ENCODE data around the gene TNFSF8.

TNFSF8 gene

DNA sequence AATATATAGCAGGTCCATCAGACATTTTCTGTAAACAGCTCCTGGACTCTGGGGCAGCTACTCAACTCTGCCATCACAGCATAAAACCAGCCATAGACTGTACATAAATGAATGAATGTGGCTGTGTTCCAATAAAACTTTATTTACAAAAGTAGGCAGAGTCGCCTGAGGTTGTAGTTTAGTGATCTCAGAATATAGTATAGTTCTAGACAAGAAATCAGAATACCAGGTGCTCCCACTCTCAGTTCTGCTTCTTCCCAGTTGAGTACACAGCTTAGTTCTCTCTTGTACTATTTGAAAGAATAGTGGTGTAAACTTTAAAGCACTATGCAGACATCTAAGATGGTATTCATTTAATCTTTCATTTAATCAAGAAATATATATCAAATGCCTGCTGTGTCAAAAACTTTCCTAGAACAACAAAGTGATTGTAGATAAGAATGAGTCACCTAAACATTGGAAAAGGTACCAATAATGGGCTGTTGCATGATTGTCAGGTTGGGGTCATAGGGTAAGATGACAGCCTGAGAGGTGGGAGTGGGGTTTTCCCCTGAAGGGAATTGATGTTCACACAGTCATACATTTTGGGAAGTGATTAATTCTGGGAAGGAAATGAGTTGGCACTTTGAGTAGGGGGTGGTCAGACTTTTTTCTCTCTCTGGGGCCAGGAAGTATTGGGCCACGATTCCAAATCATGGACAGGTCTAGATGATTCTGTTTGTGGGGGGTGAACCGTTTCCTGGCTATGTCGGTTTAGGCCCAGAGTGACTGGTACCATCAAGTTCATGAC is 37.0 kb downstream of the TNFSF8 start:
- no peak for TF ChIP-seq ZNF416 (tag by site-specific recombination; IDR thresholded peaks at IDR 0.05)
- no peak for TF ChIP-seq KLF10 (tag by site-specific recombination; IDR thresholded peaks at IDR 0.05)
- Histone ChIP-seq H3K9me3 (ENCODE audit: control insufficient read depth, insufficient read depth, low read depth, low read length) (no peaks in the 10 kb centered on the region), H3K4me3 (ENCODE audit: low read depth, low read length) (no peak overlapping the region), H3K36me3 (ENCODE audit: control insufficient read depth in 2 of 2, insufficient read depth in 1 of 2, low read length in 2 of 2) (no peaks in the 10 kb centered on the region), H3K4me1 (ENCODE audit: control insufficient read depth, insufficient read depth, low read length) (no peaks in the 10 kb centered on the region), H3K27ac (ENCODE audit: extremely low read depth, low read depth, low read length) (no peak overlapping the region)
- POLR2A ChIA-PET = no interaction called here
- CTCF ChIA-PET = interaction anchor here (0.6 to 1.6 kb wide), 3 partner anchors 12 to 122 kb away, joined by 3 to 7 read pairs (median 4); no protein-coding TSS in a partner anchor

DNA sequence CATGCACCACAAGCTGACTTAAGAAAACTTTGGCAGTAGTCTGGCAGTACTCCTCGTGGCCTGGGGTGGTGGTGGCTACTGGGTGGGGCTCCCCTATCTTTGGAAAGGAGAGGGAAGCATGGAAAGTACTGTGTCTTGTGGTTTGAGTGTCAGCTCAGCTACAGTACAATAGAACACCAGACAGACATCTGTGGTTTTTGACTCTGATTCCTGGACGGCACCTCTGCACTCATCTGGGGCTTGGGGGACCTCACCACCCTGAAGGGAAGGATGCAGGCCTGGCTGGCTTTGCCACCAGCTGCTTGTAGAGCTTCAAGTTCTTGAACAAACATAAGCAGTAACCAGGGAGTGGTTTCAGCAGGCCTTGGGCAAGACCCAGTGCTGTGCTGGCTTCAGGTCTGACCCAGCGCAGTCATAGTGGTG is 40.6 kb downstream of the TNFSF8 start:
- ChIA-PET POLR2A (no interaction called here), CTCF (interaction anchor here (0.7 to 1.1 kb wide), 2 partner anchors 21 to 136 kb away, joined by 3 to 4 read pairs; no protein-coding TSS in a partner anchor)
- H3K9me3 ChIP-seq (ENCODE audit: control insufficient read depth, insufficient read depth, low read depth, low read length) = no peaks in the 10 kb centered on the region
- TF ChIP-seq TCF7L2 (IDR thresholded peaks at IDR 0.05; ENCODE audit: borderline replicate concordance, low read depth, low read length) (no peak), KLF8 (tag by site-specific recombination; IDR thresholded peaks at IDR 0.05) (no peak)
- no peaks in the 10 kb centered on the region for H3K36me3 ChIP-seq (ENCODE audit: control insufficient read depth in 2 of 2, insufficient read depth in 1 of 2, low read length in 2 of 2)
- no peaks in the 10 kb centered on the region for H3K4me1 ChIP-seq (ENCODE audit: control insufficient read depth, insufficient read depth, low read length)
- H3K27ac ChIP-seq (ENCODE audit: extremely low read depth, low read depth, low read length) = no peak overlapping the region
- H3K4me3 ChIP-seq (ENCODE audit: low read depth, low read length) = no peak overlapping the region

DNA sequence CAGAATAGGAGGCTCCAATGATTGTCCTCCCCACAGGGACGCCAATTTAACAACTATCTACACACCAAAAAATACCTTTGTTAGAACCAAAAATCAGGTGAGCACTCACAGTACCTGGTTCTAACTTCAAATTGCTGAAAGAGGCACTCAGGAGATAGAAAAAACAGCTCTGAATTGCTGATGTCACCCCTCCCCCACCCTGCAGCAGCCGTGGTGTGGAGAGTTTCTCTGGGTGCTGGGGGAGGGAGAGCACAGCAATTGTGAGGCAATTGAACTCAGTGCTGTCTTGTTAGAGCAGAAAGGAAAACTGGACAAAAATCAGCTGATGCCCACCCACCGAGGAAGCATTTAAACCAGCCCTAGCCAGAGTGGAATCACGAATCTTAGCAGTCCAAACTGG is 41.8 kb downstream of the TNFSF8 start:
- Histone ChIP-seq H3K4me1 (ENCODE audit: control insufficient read depth, insufficient read depth, low read length) (no peaks in the 10 kb centered on the region), H3K27ac (ENCODE audit: extremely low read depth, low read depth, low read length) (no peak overlapping the region), H3K4me3 (ENCODE audit: low read depth, low read length) (no peak overlapping the region), H3K36me3 (ENCODE audit: control insufficient read depth in 2 of 2, insufficient read depth in 1 of 2, low read length in 2 of 2) (no peaks in the 10 kb centered on the region), H3K9me3 (ENCODE audit: control insufficient read depth, insufficient read depth, low read depth, low read length) (no peaks in the 10 kb centered on the region)
- POLR2A ChIA-PET = no interaction called here
- CTCF ChIA-PET = interaction anchor here (0.6 to 1.4 kb wide), 3 partner anchors 11 to 208 kb away, joined by 3 to 7 read pairs (median 4); no protein-coding TSS in a partner anchor
- TF ChIP-seq ZNF837 (tag by site-specific recombination; IDR thresholded peaks at IDR 0.05) = no peak
- no peak for TF ChIP-seq ZNF658 (tag by site-specific recombination; IDR thresholded peaks at IDR 0.05)
- no peak for TF ChIP-seq ZNF510 (tag by site-specific recombination; IDR thresholded peaks at IDR 0.05; ENCODE audit: insufficient replicate concordance)

DNA sequence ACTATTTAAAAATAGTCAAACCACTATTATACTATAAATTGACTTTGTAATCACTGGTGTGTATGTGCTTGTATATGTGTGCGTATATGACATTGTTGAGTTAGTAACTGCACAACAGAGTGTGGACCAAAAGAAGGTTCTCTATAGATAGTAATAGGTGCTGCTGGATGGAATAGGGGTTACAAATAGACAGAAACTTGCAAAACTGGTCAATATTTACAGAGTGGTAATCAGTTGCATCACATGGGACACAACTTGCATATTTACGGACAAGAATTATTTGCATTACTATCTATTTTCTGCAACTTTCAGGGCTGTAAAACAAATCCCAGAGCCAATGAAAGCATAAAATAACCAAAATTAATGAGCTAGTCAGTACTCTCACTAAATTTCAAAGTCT is 42.4 kb downstream of the TNFSF8 start:
- TF ChIP-seq, protein P1, sequence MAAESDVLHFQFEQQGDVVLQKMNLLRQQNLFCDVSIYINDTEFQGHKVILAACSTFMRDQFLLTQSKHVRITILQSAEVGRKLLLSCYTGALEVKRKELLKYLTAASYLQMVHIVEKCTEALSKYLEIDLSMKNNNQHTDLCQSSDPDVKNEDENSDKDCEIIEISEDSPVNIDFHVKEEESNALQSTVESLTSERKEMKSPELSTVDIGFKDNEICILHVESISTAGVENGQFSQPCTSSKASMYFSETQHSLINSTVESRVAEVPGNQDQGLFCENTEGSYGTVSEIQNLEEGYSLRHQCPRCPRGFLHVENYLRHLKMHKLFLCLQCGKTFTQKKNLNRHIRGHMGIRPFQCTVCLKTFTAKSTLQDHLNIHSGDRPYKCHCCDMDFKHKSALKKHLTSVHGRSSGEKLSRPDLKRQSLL (tag by site-specific recombination; IDR thresholded peaks at IDR 0.05) = no peak
- no peak for TF ChIP-seq ZNF404 (tag by site-specific recombination; IDR thresholded peaks at IDR 0.05)
- Histone ChIP-seq H3K9me3 (ENCODE audit: control insufficient read depth, insufficient read depth, low read depth, low read length) (no peaks in the 10 kb centered on the region), H3K4me1 (ENCODE audit: control insufficient read depth, insufficient read depth, low read length) (no peaks in the 10 kb centered on the region), H3K4me3 (ENCODE audit: low read depth, low read length) (no peak overlapping the region), H3K36me3 (ENCODE audit: control insufficient read depth in 2 of 2, insufficient read depth in 1 of 2, low read length in 2 of 2) (no peaks in the 10 kb centered on the region), H3K27ac (ENCODE audit: extremely low read depth, low read depth, low read length) (no peak overlapping the region)
- POLR2A ChIA-PET = no interaction called here
- CTCF ChIA-PET = interaction anchor here (0.6 to 2.4 kb wide), 5 partner anchors 12 to 207 kb away, joined by 3 to 9 read pairs (median 4); no protein-coding TSS in a partner anchor

GRCh38 chr9:114884787-114885452 is 45.5 kb downstream of the TNFSF8 start:
- no peak for TF ChIP-seq SCRT2 (tag by site-specific recombination; IDR thresholded peaks at IDR 0.05)
- TF ChIP-seq ZEB2 (tag by site-specific recombination; IDR thresholded peaks at IDR 0.05) = no peak
- TF ChIP-seq ZNF112 (tag by site-specific recombination; IDR thresholded peaks at IDR 0.05) = no peak
- Histone ChIP-seq H3K27ac (ENCODE audit: extremely low read depth, low read depth, low read length) (no peak overlapping the region), H3K36me3 (ENCODE audit: control insufficient read depth in 2 of 2, insufficient read depth in 1 of 2, low read length in 2 of 2) (no peaks in the 10 kb centered on the region), H3K4me3 (ENCODE audit: low read depth, low read length) (no peak overlapping the region), H3K9me3 (ENCODE audit: control insufficient read depth, insufficient read depth, low read depth, low read length) (no peaks in the 10 kb centered on the region), H3K4me1 (ENCODE audit: control insufficient read depth, insufficient read depth, low read length) (no peaks in the 10 kb centered on the region)
- CTCF ChIA-PET = interaction anchor here (0.8 to 1.1 kb wide), 2 partner anchors 22 to 195 kb away, joined by 3 read pairs; no protein-coding TSS in a partner anchor
- POLR2A ChIA-PET = no interaction called here
